ENCODE results near the gene DTX3L.
"Not testable (repeated sequence)": the region's sequence is repeated elsewhere in the genome, so short reads cannot be mapped to it uniquely, and the experiment has no call there.

The DTX3L gene

DNA sequence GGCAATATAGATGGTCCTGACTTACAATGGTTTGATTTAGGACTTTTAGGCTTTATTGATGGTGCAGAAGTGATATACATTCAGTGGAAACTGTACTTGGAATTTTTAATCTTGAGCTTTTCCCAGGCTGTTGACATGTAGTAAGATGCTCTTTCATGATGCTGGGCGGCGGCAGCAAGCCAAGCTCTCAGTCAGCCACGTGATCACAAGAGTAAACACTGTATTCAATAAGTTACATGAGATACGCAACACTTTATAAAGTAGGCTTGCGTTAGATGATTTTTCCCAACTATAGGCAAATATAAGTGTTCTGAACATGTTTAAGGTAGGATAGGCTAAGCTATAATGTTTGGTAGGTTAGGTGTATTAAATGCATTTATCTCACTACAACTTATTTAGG, 18.0 kb upstream of the DTX3L start:
- no peaks in the 10 kb centered on the region for H3K9me3 ChIP-seq (ENCODE audit: low read length)
- no peak overlapping the region for H3K4me3 ChIP-seq (ENCODE audit: low read length)
- H3K36me3 ChIP-seq (ENCODE audit: insufficient read depth, low read length): peaks cover 14% of the 10 kb centered on the region
- no peak overlapping the region for H2AFZ ChIP-seq (ENCODE audit: low read depth, low read length)
- H3K27me3 ChIP-seq (ENCODE audit: insufficient read depth, low read length): no peaks in the 10 kb centered on the region
- no peaks in the 10 kb centered on the region for H3K4me1 ChIP-seq (ENCODE audit: insufficient read depth, low read length)

DNA sequence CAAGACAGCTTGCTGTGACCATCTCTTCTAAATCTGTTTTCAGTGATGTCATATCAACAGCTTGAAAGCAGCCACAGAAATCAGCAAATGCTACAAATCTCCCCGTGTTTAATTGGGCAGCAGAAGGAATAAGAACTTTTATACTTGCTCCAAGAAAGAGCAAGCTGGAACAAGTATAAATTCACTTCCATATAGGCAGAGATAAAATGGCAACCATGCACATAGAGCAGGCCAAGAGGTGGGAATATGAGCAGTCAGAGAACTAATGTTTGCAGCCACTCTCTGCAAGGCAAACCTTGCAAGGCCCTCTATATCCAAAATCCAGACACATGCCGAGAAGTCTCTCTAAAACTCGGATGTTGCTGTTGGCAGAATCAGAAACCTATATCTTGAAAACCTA, 16.1 kb upstream of the DTX3L start:
- Histone ChIP-seq H3K4me1 (ENCODE audit: insufficient read depth, low read length) (no peaks in the 10 kb centered on the region), H2AFZ (ENCODE audit: low read depth, low read length) (no peak overlapping the region), H3K27me3 (ENCODE audit: insufficient read depth, low read length) (no peaks in the 10 kb centered on the region), H3K4me3 (ENCODE audit: low read length) (no peak overlapping the region), H3K36me3 (ENCODE audit: insufficient read depth, low read length) (peaks cover 14% of the 10 kb centered on the region), H3K9me3 (ENCODE audit: low read length) (no peaks in the 10 kb centered on the region)

DNA sequence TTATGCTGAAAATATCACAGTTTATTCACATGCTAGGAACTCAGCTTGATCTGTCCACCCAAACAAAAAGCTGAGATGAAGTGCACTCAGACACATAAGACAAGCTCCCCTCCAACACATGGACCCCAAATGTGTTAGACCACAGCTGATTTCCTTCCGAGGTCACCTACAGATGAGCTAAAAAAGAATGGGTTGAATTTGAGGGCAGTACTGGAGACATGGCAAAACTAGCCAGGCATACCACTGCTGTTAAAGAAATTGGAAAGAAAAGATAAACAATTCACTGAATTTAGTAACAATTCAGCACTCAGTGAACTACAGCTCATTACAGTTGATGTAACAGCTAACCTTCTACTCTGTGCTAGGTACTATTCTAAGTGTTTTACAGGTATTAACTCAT, 15.5 kb upstream of the DTX3L start:
- no peaks in the 10 kb centered on the region for H3K9me3 ChIP-seq (ENCODE audit: low read length)
- no peak overlapping the region for H2AFZ ChIP-seq (ENCODE audit: low read depth, low read length)
- H3K4me1 ChIP-seq (ENCODE audit: insufficient read depth, low read length): no peaks in the 10 kb centered on the region
- H3K36me3 ChIP-seq (ENCODE audit: insufficient read depth, low read length): peaks cover 16% of the 10 kb centered on the region
- no peaks in the 10 kb centered on the region for H3K27me3 ChIP-seq (ENCODE audit: insufficient read depth, low read length)
- H3K4me3 ChIP-seq (ENCODE audit: low read length): no peak overlapping the region

DNA sequence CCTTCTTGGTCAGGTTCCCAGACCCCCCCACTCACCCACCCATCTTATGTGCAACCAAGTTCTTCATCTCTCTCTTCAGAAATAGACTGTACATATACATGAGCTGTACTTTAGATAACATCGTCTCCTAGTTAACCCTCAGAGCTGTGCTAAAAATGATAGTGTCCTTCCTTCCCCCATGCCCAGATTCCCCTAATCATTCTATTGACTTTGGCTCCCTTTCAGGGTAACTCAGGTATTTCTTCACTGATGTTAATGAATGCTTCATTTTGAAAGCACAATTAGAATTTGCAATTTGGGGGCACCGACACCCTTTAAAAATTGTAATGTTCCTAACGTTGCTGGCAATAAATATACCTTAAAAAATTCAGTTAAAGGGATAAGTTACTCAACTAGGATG, 11.0 kb upstream of the DTX3L start:
- Histone ChIP-seq H3K4me1 (ENCODE audit: insufficient read depth, low read length) (no peaks in the 10 kb centered on the region), H3K9me3 (ENCODE audit: low read length) (no peaks in the 10 kb centered on the region), H3K4me3 (ENCODE audit: low read length) (no peak overlapping the region), H2AFZ (ENCODE audit: low read depth, low read length) (no peak overlapping the region), H3K36me3 (ENCODE audit: insufficient read depth, low read length) (peaks cover 18% of the 10 kb centered on the region), H3K27me3 (ENCODE audit: insufficient read depth, low read length) (no peaks in the 10 kb centered on the region)

DNA sequence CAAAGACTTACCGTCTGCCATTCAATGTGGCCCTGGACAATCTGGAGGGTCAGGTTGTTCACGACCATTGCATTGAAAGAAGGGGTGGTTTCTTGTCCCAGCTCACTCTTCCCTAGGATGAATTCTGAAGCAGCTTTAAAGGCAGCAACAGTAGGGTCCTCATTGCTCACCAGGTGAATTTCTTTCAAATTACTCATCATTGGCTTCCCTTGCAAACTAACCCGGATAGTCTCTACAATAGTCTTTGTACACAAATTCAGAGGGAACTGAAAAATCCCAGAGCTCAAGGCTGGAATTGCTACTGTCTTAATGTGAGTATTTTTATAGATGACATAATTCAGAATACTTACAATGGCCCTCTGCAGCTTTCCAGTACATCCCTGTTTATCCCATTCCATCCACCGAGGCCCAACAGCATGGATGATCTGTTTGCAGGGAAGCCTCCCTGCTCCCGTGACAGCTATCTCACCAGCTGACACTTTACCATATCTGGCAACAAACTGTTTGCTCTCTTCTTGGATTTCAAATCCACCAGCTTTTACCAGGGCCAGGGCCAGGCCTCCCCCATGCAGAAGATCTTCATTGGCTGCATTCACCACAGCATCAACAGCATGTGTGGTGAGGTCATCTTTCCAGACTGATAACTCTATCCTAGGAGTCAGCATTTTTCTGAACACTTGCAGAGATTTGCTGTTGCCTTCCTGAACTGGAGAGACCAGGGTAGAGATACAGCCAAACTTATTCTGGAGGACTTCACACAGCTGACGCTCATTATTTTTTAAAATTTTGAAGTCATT, 8.7 kb upstream of the DTX3L start:
- no peaks in the 10 kb centered on the region for H3K27me3 ChIP-seq (ENCODE audit: insufficient read depth, low read length)
- no peaks in the 10 kb centered on the region for H3K9me3 ChIP-seq (ENCODE audit: low read length)
- H3K4me1 ChIP-seq (ENCODE audit: insufficient read depth, low read length): no peaks in the 10 kb centered on the region
- H3K36me3 ChIP-seq (ENCODE audit: insufficient read depth, low read length): peaks cover 24% of the 10 kb centered on the region
- H2AFZ ChIP-seq (ENCODE audit: low read depth, low read length): no peak overlapping the region
- H3K4me3 ChIP-seq (ENCODE audit: low read length): no peak overlapping the region

DNA sequence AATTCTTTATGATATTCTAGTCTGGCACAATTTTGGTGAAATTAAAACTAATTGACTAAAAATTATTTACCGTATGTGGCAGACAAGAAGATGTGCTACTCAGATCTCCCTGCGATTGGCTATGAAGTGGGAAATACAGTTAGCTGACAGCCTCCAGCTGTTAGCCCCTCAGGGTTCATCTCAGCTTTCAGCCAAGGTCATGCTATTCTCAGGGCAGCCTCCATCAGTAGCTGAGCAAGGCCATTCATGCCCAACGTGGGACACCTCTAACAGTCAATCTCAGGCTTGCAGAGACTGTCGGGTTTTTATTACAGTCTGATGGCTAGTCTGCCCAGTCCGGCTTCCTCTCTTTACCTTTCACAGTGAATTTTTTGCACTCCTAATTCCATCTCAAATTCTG, 6.8 kb upstream of the DTX3L start:
- Histone ChIP-seq H3K27me3 (ENCODE audit: insufficient read depth, low read length) (no peaks in the 10 kb centered on the region), H3K36me3 (ENCODE audit: insufficient read depth, low read length) (peaks cover 24% of the 10 kb centered on the region), H3K4me1 (ENCODE audit: insufficient read depth, low read length) (no peaks in the 10 kb centered on the region), H3K9me3 (ENCODE audit: low read length) (no peaks in the 10 kb centered on the region), H3K4me3 (ENCODE audit: low read length) (no peak overlapping the region), H2AFZ (ENCODE audit: low read depth, low read length) (no peak overlapping the region)

DNA sequence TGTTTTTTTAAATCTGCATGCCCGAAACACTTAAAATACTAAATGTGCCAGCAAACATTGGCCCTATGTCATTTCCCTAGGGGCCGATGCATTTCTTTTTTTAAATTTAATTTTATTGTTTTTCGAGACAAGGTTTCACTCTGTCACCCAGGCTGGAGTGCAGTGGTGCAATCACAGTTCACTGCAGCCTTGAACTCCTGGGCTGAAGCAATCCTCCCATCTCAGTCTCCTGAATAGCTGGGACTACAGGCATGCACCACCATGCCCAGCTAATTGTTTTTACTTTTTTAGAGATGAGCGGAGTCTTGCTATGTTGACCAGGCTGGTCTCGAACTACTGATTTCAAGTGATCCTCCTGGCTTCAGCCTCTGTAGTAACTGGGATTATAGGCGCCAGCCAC, 5.5 kb upstream of the DTX3L start:
- peaks cover 7% of the 10 kb centered on the region for H3K4me1 ChIP-seq (ENCODE audit: insufficient read depth, low read length)
- H3K36me3 ChIP-seq (ENCODE audit: insufficient read depth, low read length): peaks cover 22% of the 10 kb centered on the region

DNA sequence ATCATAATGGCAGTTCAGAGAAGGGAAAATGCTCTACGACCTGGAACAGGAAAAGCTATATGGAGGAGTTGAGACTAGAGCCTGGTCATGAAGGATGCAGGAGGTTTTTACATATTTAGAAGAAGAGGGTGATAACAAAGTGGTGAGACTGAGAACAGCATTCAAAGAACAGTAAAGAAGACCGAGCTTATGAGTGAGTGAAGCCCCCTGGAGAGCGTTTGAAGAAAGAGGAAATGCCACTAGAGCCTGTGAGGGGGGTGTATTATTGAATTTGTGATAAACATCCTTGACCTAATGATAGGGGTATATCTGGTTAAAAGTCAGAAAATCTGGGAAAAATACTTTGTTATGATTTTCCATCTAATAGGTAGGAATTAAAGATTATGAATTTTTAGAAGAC, 4.2 kb upstream of the DTX3L start:
- no peaks in the 10 kb centered on the region for H3K27me3 ChIP-seq (ENCODE audit: insufficient read depth, low read length)
- H3K36me3 ChIP-seq (ENCODE audit: insufficient read depth, low read length): peaks cover 20% of the 10 kb centered on the region
- no peak overlapping the region for H3K4me3 ChIP-seq (ENCODE audit: low read length)

More for the DNA sequence above, 5.5 kb upstream of the DTX3L start:
- H2AFZ ChIP-seq (ENCODE audit: low read depth, low read length): no peak overlapping the region
- no peaks in the 10 kb centered on the region for H3K9me3 ChIP-seq (ENCODE audit: low read length)
- no peaks in the 10 kb centered on the region for H3K27me3 ChIP-seq (ENCODE audit: insufficient read depth, low read length)
- H3K4me3 ChIP-seq (ENCODE audit: low read length): no peak overlapping the region

DNA sequence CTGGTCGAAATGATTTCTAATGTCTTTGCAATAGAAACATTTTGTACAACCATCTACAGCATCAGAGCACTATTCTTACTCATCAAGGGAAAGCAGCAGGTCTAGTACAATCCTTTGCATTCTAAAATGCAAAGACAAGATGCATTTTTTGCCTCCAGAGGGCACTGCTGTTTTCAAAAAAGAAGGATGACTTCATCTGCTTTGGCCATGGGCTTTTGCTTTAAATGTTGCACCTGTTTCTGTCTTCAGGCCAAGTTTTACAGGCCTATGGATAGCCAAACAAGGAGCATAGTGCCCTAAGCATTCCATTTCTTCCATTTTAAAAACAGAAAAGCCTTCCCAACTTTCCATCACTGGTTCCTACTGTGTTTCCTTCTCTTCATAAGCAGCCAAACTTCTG, 3.5 kb upstream of the DTX3L start:
- Histone ChIP-seq H2AFZ (ENCODE audit: low read depth, low read length) (no peak overlapping the region), H3K27me3 (ENCODE audit: insufficient read depth, low read length) (no peaks in the 10 kb centered on the region), H3K36me3 (ENCODE audit: insufficient read depth, low read length) (peaks cover 20% of the 10 kb centered on the region), H3K9me3 (ENCODE audit: low read length) (no peaks in the 10 kb centered on the region), H3K4me1 (ENCODE audit: insufficient read depth, low read length) (peaks cover 9% of the 10 kb centered on the region), H3K4me3 (ENCODE audit: low read length) (no peak overlapping the region)

More for the DNA sequence above, 4.2 kb upstream of the DTX3L start:
- no peaks in the 10 kb centered on the region for H3K9me3 ChIP-seq (ENCODE audit: low read length)
- peaks cover 9% of the 10 kb centered on the region for H3K4me1 ChIP-seq (ENCODE audit: insufficient read depth, low read length)
- no peak overlapping the region for H2AFZ ChIP-seq (ENCODE audit: low read depth, low read length)

DNA sequence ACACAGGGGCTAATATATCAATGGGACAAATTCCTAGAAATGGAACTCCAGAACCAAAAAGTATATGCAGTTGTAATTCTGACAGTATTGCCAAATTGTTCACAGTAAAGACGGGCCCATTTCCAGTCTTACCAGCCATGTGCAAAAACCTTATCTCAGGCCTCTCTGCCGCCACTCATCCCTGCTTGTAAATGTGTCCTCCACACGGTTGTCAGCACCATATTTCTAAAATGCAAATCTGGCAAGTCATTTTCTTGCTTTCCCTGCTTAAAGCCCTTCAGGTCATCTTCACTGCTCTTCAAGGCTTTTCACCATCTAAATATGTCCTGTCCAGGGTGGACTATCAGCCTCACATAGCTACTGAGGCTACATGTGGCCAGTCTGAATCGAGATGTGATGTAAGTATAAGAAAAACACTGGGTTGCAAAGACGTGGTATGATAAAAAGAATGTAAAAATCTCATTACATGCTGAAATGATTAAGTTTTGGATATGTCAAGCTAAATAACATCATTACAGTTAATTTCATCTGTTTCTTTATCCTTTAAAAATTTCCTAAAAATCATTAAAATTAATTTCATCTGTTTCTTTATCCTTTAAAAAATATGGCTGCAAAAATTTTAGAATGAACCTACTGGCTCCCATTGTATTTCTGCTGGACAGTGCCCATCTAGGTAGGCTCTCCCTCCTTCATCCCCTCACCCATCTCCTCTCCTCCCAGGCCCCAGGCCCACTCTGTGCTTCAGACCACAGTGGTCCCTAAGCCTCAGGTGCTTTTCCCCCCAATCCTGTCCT, 1.0 kb upstream of the DTX3L start:
- H3K4me3 ChIP-seq (ENCODE audit: low read length): peak overlapping the region; percentile 68
- H3K9me3 ChIP-seq (ENCODE audit: low read length): no peaks in the 10 kb centered on the region
- peaks cover 9% of the 10 kb centered on the region for H3K4me1 ChIP-seq (ENCODE audit: insufficient read depth, low read length)
- H2AFZ ChIP-seq (ENCODE audit: low read depth, low read length): peak overlapping the region; percentile 89
- peaks cover 8% of the 10 kb centered on the region for H3K36me3 ChIP-seq (ENCODE audit: insufficient read depth, low read length)
- H3K27me3 ChIP-seq (ENCODE audit: insufficient read depth, low read length): no peaks in the 10 kb centered on the region

DNA sequence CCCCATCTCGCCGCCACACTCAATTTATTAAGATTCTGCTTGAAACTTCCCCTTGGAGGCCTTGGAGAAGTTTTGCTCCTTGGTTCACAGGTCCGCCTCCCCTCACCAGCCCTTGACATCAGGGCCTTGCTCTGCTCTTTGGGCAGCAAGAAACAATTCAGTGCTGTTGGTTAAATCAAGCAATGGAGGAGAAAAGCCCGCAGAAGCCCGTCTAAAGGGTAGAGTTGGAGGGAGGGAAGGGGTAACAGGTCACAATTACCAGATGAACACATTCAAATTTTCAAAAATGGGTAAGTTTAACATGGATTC, 467 bp upstream of the DTX3L start:
- Histone ChIP-seq H3K4me3 (ENCODE audit: low read length) (peak overlapping the region; percentile 68), H3K4me1 (ENCODE audit: insufficient read depth, low read length) (peaks cover 9% of the 10 kb centered on the region), H3K36me3 (ENCODE audit: insufficient read depth, low read length) (peaks cover 6% of the 10 kb centered on the region), H3K9me3 (ENCODE audit: low read length) (no peaks in the 10 kb centered on the region), H2AFZ (ENCODE audit: low read depth, low read length) (peak overlapping the region; percentile 89), H3K27me3 (ENCODE audit: insufficient read depth, low read length) (no peaks in the 10 kb centered on the region)

DNA sequence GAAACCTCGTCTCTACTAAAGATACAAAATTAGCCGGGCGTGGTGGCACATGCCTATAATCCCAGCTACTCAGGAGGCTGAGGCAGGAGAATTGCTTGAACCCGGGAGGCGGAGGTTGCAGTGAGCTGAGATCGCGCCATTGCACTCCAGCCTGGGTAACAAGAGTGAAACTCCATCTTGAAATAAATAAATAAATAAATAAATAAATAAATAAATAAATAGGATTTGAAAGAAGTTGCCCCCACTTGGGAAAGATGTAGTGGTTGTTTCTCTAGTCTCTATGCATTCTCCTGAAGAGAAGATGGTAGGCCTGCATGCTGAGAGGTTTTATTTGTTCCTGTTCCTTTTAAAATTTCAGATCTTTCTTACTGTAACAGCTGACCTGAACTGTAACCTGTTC, 4.0 kb downstream of the DTX3L start:
- not testable (repeated sequence) for H3K4me3 ChIP-seq (ENCODE audit: low read length); H3K27me3 ChIP-seq (ENCODE audit: insufficient read depth, low read length); H3K9me3 ChIP-seq (ENCODE audit: low read length); H2AFZ ChIP-seq (ENCODE audit: low read depth, low read length)
- Histone ChIP-seq H3K36me3 (ENCODE audit: insufficient read depth, low read length) (peaks cover 10% of the 10 kb centered on the region), H3K4me1 (ENCODE audit: insufficient read depth, low read length) (peaks cover 16% of the 10 kb centered on the region)

DNA sequence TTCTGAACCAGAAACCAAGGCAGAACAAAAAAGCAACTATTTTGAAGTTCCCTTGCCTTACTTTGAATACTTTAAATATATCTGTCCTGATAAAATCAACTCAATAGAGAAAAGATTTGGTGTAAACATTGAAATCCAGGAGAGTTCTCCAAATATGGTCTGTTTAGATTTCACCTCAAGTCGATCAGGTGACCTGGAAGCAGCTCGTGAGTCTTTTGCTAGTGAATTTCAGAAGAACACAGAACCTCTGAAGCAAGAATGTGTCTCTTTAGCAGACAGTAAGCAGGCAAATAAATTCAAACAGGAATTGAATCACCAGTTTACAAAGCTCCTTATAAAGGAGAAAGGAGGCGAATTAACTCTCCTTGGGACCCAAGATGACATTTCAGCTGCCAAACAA, 4.6 kb downstream of the DTX3L start:
- H3K9me3 ChIP-seq (ENCODE audit: low read length): no peaks in the 10 kb centered on the region
- peaks cover 10% of the 10 kb centered on the region for H3K36me3 ChIP-seq (ENCODE audit: insufficient read depth, low read length)
- no peaks in the 10 kb centered on the region for H3K27me3 ChIP-seq (ENCODE audit: insufficient read depth, low read length)
- no peak overlapping the region for H3K4me3 ChIP-seq (ENCODE audit: low read length)
- H3K4me1 ChIP-seq (ENCODE audit: insufficient read depth, low read length): peaks cover 11% of the 10 kb centered on the region
- no peak overlapping the region for H2AFZ ChIP-seq (ENCODE audit: low read depth, low read length)

All from neuron (in vitro differentiated cells).